ENCODE results near the gene DENND4A.

- TF ChIP-seq YY1 (IDR thresholded peaks at IDR 0.05; ENCODE audit: insufficient read depth, insufficient read length) (no peak), SUZ12 (IDR thresholded peaks at IDR 0.05; ENCODE audit: extremely low read depth, insufficient read depth, insufficient read length) (no peak)
These were observed 3.6 kb upstream of the DENND4A start for GRCh38 chr15:65795663-65796216.
